HG03469 (cell line): ENCODE measurements around the gene VEGFB.

Experiments
- ATAC-seq: cut with Tn5 transposase; IDR thresholded peaks from one replicate; pipeline ENCODE4 v1.9.1; 2021; ENCODE audit warnings: mild to moderate bottlenecking, moderate library complexity, moderate number of reproducible peaks; ENCODE audit not compliant: unreplicated experiment

The VEGFB gene, protein sequence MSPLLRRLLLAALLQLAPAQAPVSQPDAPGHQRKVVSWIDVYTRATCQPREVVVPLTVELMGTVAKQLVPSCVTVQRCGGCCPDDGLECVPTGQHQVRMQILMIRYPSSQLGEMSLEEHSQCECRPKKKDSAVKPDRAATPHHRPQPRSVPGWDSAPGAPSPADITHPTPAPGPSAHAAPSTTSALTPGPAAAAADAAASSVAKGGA

DNA sequence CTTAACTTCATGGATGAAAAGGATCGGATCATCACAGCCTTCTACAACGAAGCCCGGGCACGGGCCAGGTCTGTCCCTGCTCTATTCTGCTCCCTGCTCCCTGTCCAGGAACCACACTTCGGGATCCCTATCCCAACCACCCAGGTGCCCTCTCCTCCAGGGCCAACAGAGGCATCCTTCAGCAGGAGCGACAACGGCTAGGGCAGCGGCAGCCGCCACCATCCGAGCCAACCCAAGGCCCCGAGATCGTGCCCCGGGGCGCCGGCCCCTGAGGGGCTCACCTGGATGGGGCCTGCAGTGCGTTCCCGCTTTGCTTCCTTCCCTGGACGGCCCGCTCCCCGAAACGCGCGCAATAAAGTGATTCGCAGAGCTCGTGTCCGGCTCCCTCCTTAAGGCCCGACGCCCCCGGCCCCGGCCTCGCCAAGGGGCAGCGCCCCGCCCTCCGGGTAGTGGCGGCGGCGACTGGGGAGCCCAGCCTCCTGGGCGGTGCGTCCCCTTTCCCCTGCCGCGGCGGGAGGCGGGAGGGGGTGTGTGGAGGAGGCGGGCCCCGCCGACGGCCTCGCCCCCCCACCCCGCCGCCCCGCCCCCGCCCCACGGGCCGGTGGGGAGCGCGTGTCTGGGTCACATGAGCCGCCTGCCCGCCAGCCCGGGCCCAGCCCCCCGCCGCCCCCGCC, at the start of gene VEGFB:
TSS of gene VEGFB (plus strand) at position 672 of the 674 bp plus-strand sequence. CDS start 250 bp downstream, outside the sequence.
- no peak for ATAC-seq

DNA sequence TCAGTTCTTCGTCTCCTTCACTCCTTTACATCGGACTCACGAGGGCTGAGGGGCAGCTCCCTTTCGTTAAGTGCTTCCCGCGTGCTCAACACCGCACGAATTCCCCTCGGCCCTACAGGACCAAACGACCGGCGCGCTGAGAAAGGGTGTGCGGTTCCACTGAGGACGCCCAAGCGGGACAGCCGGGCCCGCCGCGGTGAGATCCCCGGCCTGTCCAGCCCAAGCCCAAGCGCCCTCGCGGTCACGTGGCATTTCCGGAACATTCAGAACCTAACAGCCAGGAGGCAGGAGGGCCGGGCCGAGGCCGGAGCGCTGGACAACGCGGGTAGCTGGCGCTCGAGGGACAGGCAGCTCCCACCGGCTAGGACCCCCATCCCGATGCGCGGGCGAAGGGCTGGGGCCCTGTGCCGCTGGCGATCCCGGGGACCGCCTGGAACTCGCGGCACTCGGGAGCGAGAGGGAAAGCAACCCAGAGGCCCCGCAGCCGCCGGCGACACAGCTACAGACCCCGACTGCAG, 49.1 kb upstream of the VEGFB start:
- ATAC-seq: peak; percentile 10

DNA sequence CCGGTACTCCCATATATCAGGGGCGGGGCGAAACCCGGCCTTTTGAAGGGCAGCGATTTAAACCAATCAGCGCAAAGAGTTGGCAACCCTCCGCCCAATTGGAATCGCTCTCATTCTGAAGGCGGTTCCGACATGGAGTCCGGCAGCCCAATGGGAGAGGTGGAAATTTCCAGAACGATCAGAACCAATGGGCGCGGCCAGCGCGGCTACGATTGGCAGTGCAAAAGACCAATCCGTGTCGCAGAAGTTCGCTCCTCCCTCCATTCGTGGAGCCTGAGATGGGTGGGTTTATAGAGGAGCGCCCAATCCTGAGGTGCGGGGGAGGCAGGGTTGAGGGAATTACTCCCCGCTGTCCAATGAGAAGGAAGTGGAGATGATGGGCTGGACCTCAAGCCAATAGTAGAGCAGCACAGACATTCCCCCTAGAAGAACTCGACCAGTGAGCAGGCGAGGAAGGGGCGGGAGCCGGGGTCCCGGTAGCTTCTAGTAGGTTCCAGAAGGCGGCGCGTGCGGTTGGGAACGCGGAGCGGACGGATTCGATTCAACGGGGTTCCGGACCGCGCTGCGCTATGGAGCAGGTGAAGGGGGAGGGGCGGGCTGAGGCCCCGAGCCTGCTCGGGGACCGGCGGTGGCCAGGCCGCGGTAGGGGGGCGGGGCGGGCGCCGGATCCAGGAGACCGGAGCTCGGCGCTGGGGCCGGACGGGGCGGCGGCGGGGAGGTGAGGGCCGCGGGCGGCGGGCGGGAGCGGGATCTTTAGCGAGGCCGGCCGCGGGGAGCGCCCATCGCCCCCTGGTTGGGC, 48.5 kb upstream of the VEGFB start, which contains the start of gene STIP1:
TSS of gene STIP1 (plus strand) at position 479 of the 799 bp plus-strand sequence. CDS start at position 570, 91 bp downstream.
- ATAC-seq: peak; percentile 59

DNA sequence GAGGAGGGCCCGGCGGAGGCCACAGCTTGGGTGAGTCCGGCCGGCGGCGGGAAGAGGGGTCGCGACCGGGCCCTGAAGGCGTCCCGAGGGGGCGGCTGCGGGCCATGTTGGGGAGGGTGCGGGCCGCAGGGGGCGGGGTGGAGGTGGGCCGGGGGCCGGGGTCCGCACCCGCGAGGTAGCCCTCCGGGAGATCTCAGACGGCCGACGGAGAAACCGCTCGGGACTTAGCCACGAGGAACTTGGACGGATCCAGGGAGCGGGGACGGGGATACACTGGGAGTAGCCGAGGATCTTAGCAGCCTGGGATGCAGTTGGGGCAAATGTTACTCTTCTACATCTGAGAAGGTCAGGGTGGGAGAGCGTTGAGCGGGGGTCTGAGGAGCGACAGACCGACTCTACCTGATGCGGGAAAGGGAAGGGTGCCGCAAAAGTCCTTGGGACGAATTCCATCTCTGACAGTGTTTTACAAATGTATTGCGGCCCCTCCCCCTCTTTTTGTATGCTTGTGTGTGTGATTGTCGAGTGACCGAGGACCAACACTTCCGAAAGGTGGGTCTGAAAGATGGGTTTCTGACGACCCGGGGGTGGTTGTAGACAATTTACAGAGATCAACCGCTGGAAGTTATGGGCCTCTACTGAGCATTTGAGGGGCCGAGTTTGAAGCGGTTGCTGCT, 47.8 kb upstream of the VEGFB start:
- no peak for ATAC-seq

DNA sequence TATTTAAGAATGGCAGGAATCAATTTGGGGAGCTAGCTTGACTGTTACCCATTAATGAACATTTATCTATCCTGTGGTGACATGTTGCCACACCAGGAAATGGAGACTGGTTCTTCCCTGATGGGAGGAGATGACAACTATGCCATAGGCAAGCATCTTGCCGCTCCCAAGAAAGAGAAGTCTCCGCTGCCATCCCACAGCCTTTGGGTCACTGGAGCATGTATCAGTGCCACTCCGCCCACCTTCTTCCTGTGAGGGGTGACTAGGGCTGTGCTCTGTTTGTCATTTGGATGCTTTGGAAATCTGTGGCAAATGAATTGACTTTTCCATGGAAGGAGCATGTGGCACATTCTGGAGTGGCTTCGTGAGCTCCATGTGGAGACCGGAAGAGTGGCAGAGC, 42.0 kb upstream of the VEGFB start:
- no peak for ATAC-seq

DNA sequence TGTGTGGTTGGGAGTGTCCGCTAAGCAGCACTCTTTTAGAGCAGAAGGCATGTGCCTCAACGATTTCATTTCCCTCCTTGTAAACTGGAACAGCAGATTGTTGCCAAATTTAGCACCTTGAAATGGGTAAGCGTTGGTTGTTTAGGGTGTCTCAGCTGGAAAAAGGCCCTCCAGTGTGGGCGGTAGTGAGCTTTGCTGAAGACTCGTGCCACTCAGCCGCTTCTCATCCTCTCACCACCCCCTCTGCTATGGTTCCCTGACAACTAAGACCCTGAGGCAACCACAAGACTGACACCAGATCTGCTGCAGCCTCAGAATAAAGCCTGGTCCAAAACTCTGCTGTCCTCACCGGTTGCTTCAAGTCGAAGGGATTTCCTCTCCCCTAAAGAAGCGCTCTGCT, 37.8 kb upstream of the VEGFB start:
- no peak for ATAC-seq

DNA sequence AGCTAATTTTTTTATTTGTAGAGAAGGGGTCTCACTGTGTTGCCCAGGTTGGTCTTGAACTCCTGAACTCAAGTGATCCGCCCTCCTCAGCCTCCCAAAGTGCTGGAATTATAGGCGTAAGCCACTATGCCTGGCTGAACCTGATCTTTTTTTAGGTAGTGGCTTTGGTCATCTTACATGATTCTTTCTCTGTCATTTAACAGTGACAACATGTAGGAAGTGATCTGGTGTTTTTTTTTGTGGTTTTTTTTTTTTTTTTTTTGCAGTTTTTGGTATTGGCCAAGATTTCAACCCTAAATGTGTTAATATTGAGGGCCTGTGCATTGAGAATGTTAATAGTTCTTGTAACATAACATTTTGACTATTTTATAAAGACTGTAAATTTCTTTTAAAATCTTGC, 35.9 kb upstream of the VEGFB start:
- ATAC-seq: no peak

DNA sequence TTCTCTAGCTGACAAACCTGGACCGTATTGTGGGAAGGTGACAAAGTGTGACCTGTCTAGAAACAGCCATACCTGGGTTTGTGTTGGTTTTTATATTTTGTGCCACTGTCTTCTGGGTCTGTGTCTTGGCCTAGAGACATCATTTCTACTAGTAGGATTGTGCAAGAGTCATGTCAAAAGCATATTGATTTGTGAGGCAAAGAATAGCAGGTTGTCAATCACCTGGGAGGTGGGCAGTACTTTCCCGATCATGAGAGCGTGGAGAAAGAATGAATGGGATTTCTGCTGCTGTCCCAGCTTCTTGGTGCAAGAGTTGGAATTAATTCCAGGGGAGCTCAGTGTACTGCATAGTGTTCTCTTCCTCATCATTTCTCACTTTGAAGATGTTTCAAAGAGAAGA, 32.8 kb upstream of the VEGFB start:
- no peak for ATAC-seq

DNA sequence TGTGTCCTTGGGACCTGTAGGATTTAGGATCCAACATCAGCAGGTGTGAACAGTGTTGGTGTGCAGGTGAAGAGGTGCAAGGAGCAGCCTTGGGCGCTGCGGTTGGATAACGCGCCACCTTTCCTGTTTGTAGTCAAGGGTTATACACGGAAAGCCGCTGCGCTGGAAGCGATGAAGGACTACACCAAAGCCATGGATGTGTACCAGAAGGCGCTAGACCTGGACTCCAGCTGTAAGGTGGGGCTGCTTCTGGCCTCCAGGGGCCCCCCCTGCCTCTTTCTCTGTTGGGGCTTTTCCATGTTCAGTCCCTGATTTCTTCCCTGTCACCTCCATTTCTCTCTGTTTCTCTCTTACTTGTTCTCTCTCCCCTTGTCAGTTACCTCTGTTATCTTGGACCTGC, 31.4 kb upstream of the VEGFB start:
- ATAC-seq: no peak

DNA sequence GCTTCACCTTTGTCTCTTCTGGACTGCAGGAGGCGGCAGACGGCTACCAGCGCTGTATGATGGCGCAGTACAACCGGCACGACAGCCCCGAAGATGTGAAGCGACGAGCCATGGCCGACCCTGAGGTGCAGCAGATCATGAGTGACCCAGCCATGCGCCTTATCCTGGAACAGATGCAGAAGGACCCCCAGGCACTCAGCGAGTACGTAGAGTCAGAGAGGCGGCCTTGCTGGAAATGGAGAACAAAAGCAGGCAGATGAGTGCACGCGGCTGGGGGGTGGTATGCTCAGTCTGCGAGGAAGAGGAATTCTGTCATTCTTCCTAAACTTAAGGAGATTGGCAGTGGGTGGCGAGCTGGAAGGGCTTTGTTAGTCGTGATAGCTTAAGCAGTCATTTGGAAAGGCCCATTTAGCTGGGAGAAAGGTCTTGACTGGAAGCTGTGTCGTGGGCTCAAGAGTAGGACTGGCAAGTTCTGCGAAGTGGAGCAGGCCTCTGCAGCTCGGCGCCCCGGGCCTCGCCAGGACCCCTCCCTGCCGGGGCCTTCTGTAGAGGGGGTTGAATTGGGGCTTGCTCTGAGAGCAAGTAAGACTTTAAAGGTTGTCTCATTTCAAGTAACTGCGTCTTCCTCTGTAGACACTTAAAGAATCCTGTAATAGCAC, 30.8 kb upstream of the VEGFB start:
- no peak for ATAC-seq

DNA sequence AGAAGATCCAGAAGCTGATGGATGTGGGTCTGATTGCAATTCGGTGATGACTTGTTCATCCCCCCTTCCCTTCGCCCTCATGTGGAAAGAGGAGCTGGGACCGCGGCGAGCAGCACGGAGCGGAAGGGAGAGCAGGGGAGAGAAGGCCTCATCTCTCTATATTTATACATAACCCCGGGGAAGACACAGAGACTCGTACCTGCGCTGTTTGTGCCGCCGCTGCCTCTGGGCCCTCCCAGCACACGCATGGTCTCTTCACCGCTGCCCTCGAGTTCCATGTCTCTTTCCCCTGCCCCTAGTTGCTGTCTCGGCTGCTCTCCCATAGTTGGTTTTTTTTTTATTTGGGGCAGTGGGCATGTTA, 30.3 kb upstream of the VEGFB start:
- ATAC-seq: no peak

DNA sequence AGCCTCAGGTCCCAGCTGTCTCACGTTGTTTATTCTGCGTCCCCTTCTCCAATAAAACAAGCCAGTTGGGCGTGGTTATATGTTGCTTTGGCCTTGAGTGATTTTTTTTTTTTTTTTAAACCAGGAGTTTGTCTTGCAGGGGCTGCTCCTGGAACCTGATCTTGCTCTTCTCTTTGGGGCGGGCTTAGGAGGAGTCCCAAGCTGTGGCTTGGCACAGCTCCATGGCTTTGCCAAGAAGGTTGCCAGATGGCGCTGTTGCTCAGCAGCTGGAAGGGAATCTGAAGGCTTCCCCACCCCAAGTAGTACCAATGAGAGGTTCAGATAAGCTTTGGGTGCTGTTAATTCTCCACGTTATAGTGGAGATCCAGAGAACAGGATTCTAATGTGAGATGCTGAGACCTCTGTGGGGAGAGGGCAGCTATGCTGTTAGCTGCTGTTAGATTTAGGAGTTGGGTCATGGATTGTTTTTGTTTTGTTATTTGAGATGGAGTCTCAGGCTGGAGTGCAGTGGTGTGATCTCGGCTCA, 29.9 kb upstream of the VEGFB start:
- ATAC-seq: no peak

DNA sequence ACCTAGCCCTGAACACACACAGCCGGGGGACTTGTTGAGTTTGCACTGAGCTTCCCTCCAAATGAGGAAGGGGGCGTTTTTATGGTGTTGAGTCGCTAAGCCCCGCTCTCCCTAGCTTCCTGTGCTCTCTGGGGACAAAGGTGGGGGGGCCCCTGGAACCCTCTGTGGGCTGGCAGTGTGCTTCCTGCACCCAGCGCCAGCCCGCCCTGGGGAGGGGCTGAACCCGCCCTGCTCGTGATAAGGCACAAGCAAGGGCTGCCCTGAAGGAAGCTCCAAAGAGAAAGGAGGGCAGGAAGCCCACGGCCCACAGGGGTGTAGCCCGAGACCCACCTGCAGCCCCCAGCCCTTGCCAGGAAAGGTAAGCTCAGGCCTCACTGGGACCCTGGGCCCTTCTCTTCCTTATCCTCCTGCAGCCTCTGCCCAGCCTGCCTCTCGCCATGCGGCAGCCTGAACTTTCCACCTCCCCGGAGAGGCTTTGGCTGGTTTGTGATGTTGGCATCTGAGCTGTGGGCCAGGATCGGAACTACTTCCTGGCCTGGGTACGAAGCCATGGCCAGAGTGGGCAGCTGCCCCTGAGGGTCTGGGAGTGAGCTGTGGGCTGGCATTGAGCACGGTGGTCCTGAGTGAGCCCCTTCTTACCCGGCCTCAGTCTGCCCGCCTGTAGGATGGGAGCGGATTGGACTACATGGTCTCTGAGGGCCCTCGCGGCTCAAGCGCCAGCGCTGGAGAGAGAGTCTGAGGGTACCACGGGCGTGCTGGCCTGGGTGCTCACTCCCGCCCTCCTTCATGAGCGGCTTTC, 27.7 kb upstream of the VEGFB start, which contains the start of gene FERMT3:
TSS of gene FERMT3 (plus strand) at position 265 of the 799 bp plus-strand sequence. CDS start 644 bp downstream, outside the sequence.
- no peak for ATAC-seq

DNA sequence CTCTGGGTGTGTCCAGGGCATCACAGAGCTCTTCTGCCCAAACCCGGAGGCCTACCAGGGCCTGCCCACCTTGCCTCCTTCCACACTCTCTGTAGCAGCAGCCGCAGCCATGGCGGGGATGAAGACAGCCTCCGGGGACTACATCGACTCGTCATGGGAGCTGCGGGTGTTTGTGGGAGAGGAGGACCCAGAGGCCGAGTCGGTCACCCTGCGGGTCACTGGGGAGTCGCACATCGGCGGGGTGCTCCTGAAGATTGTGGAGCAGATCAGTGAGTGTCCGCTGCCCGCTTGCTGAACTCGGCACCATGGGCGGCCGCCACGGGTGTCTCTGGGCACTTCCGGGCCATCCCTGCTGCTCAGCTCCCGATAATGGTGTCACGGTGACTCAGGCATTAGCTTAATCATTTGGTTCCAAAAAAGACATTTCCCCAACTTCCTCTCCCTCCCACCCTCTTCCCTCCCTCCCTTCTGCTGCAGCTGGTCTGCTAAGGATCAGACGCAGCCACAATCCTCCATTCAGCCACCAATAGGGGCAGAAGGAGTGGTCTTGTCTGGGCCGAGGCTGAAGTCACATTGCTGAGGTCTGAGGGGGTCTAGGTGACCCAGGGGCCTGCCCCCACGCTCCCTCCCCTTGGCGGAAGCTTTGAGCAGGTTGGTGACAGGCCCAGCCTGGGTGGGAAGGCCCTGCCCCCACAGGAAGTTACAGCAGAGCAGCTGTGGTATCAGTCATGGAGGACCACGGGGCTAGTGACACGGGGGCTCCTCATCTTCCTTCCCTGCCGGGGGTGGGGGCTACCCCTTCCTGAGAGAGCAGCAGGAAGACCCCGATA, 26.9 kb upstream of the VEGFB start:
- peak; percentile 34 for ATAC-seq

DNA sequence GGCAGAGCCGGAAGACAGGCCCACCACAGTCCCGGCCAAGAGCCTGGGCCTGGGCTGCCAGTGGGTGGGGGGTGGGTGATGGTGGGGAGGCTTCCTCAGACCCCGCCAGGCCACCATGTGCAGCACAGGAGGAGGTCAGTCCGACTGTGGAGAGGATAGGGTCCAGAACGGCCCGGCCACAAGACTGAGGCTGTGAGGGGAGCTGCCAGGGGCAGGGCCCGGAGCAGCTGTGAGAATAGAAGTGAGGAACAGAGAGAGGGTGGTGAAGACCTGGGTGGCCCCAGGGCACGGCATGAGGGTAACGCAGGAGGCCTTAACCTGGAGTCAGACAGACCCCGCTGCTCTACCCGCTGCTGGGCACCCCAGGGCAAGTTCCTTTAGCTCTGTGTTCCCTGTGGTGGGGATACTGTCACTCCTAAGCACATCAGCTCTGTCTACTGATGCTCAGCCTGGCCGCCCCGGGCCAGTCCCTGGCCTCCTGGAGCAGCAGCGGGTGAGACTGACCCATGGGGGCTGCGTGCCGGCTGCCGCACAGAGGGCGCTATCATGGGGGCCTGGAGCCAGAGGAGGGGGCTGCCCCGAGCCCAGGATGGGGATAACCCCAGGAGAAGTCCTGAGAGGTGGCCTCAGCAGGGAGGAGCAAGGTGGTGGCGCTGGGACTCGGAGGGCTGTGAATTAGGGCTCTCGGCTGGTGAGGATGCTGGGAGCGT, 26.1 kb upstream of the VEGFB start:
- ATAC-seq: no peak

DNA sequence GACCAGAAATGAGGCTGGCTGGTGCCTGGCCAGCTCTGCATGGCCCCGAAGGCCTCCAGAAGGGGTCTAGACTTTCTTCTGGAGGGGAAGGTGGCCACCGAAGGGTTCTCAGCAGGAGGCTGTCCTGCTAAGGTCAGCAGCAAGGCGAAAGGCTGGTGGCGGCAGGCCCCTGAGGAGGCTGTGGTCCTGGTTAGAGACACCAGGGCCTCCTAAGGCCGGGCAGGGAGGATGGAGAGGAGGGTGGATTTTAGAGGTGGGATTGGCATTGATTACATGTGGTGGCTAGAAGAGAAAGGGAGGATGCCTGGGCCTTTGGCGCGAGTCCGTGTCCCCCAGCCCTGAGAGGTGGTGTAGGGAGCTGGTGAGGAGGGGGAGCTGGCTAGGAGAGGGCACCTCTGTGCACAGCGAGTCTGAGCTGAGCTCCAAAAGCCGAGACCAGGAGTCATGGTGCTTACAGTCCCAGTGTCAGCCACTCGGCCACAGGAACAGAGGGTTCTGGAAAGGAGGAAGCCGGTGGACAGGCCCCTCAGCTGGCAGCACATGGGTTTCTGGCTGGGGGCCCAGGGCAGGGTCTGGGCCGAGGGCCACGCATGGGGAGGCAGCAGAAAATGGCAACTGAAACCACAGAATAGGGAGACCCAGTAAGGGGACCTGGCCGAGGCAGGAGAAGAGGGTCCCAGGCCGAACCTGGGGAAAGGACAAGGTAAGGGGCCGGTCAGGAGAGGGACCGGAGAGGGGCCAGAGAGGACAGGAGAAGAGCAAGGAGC, 25.4 kb upstream of the VEGFB start:
- ATAC-seq: no peak

DNA sequence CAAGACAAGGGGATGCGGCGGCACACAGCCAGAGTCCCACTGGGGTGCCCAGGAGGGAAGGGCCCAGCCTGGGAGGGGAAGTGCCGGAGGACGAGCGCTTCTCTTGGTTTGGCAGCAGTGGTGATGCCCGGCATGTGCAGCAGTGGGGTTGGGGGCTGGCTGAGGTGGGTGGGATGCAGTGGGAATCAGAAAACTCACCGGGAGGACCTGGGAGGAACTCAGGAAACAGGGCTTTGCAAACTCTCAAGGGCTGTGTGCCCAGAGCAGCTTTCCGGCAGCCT, 24.9 kb upstream of the VEGFB start:
- ATAC-seq: no peak
